Myocyte (in vitro differentiated cells): ENCODE results near the gene MED10. TPM values are rescaled to one million over a fixed set of nuclear protein-coding genes. Genes with fewer than 3 reads are reported as not detected.
A peak's percentile ranks its signal among the peaks of the same experiment; 100 is the strongest.

Experiments used
- DNase-seq: peaks from one replicate; pipeline ENCODE4 v3.0.0-alpha.2; 2012; ENCODE audit warnings: low read depth
- polyA plus RNA-seq: library from polyadenylated mRNA; unstranded; fragments of >200 nt; gene quantifications from one replicate; pipeline ENCODE4 v1.2.1, GENCODE V29; 2012; ENCODE audit warnings: missing spikeins
- total RNA-seq: library from RNA; depleted of rRNA; stranded (reverse); fragments of >200 nt; gene quantifications from 2 replicates; pipeline ENCODE4 v1.2.3, GENCODE V29; 2014

Gene MED10, protein sequence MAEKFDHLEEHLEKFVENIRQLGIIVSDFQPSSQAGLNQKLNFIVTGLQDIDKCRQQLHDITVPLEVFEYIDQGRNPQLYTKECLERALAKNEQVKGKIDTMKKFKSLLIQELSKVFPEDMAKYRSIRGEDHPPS
- total RNA-seq: 13.3 and 15.9 TPM in 2 replicates
- polyA plus RNA-seq: 50.7 TPM

DNA sequence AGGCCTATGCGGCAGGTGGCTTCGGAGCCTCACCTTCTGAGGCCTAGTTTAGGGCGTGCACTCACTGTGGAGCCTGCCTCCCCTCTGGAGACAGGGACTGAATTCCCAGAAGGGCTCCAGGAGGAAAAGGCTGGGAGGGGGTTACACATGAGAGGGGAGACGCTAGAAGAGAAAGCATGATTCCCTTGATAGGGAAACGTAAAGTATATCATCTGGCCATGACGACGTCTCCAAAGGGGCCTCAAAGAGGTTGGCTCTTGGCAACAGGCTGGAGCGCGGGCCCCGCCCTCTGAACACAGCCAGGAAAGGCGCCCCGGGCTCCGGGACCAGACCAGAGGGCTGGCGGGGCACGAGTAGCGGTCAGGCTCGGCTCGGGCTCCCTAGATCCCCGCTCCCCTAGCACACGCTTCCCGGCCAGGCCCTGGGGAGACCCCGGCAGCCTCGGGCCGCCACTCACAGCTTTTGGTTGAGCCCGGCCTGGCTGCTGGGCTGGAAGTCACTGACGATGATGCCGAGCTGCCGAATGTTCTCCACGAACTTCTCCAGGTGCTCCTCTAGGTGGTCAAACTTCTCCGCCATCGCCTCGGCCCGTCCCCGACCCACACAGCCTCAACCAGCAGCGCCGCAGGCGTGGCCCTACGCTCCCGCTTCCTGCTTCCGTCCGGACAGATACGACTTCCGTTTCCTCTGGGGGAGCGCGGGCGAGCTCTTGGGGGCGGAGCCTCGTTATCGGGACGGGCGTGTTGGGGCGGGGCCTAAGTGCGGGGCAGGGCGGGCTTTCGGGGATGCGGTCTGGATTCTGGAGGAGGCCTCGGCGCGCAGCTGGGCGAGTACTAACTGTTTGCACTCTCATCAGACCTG is at the start of gene MED10:
MED10 (minus strand) TSS at position 643 of the 861 bp plus-strand sequence; CDS start at position 579, 64 bp downstream.
- peak; percentile 95 for DNase-seq

DNA sequence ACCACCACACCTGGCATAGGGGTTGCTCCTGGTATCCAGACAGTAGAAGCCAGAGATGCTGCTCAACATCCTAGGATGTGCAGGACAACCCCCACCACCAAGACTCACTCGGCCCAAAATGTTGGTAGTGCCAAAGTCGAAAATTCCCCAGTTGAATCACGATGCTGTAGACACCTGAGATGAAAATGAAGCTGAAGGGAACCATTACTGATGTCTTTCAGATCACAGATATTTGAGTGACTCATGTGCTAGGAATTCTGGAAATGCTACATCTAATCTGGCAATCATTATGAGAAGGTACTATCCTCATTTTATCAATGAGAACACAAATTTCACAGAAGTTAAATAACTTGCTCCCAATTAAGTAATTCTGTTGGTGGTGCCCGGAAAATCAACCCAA is 49.3 kb upstream of the MED10 start:
- no peak for DNase-seq

DNA sequence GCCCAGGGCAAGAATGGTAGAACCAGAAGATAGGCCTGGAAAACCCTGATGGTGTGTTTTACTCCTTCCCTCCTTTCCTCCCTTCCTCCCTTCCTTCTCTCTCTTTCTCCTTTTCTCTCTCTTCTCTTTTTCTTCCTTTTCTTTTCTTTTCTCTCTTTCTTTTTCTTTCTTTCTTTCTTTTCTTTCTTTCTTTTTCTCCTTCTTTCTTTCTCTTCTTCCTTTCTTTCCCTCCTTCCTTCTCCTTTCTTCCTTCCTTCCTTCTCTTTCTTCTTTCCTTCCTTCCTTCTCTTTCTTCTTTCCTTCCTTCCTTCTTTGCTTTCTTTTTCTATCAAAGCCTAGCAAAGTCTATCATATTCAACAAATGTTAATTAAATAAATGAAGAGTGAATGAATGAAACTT is 46.4 kb upstream of the MED10 start:
- DNase-seq: no peak

DNA sequence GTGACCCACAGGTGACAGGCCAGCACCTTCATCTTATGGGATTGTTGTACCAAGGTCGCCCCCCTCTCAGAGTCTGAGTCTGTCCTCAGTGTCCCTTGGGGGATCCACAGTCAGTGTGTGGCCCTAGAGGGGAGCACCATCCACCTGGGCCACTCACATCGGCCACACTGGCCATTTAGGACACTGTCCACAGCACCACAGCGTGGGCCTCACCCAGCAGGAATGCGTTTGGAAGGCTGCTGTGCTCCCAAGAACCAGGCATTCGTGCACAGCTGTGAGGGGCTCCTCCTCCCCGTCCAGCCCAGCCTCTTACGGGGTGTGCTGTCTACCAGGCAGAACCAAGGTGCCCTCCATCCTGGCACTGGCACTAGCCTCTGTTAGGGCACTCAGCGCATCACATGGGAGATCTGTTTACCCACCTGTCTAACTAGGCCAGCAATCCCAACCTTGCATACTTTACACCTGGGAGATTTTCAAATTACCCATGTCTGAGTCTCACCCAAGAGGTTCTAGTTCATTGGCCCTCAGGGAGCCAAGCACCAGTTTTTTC is 45.8 kb upstream of the MED10 start:
- no peak for DNase-seq

DNA sequence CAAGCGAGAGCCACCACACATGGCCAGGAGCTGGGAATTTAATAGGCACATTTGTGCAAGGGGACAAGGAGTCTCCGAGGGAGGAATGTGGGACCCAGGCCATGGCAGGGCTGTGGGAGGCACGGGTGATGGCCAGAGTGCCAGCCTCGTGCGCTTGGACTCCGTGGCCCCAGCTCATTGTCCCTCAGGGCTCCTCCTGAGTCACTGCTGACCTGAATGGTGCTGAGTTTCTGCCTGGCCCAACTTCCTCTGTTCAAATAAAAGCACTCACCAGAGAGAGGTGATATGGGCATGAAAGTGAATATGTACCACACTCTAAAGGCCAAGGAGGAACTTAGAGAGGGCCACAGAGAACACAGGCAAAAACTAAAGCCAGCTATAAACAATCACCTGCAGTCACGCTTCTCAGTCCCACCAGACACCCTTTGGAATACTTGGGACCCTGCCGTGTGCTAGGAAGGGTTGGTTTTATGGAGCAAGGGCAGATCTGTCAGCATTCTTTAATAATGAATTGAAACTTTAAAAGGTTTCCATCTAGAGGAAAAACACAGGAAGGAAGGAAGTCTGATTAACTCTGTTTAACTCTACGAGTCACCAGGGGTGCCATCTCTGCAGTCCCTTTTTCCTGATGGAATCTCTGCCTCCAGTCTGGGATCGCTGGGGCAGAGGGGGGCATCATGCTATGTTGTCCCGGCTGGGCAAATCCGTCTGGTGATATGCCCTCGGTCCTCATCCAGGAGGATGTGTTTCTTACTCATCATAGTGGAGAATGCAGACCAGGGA is 45.2 kb upstream of the MED10 start:
- DNase-seq: no peak

DNA sequence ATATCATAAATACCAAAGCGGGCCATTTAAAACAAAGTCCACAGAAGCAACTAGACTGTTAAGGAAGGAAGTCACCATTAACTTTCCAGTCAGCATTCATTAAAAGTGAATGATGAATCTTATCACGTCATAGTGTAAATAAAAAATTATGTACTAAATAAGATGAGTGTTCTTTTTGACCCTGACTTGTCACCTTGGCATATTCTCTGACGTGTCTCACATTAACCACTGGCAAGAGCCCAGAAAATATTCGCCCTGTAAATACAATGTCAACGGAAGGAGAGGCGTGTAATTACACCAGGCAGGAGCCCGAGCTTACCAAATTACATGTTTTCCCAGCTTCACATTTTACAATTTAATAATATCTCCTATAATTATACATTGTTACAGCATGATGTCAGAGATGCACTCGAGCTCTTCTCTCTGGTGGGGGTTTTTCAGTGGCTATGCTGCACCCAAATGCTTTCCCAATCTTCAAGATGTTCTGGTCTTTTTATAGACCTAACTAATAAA is 41.0 kb upstream of the MED10 start:
- DNase-seq: no peak

DNA sequence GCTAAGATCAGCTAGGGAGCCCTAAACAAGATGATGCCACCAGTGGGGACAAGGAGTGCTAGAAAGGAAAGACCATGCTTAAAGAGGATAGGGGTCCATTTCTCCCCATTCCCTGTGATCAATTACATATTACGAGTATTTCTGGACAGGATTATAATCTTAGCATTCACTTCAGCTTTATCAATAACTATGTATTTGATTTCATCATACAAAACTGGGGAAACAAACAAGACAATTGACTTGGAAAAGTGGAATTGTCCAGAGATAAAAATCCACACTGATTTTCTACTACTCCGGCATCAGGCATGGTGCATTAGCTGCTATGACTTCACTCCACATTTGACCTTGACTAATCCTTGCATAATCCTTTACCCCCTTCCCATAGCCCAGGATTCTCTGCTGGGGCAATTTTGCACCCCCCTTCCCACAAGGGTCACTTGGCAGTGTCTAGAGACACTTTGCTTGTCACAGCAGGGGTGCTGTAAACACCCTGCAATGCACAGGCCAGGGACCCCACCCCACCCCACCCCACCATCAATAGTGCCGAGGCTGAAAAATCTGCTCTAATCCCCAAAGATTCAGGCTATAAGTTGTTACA is 40.4 kb upstream of the MED10 start:
- no peak for DNase-seq

DNA sequence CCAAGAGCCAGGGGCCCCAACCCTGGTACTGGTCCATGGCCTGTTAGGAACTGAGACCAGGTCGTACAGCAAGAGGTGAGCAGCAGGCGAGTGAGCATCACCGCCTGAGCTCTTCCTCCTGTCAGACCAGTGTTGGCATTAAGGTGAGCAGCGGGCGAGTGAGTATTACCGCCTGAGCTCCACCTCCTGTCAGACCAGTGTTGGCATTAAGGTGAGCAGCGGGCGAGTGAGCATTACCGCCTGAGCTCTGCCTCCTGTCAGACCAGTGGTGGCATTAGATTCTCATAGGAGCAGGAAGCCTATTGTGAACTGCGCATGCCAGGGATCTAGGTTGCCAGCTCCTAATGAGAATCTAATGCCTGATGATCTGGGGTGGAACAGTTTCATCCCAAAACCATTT is 39.3 kb upstream of the MED10 start:
- DNase-seq: no peak

DNA sequence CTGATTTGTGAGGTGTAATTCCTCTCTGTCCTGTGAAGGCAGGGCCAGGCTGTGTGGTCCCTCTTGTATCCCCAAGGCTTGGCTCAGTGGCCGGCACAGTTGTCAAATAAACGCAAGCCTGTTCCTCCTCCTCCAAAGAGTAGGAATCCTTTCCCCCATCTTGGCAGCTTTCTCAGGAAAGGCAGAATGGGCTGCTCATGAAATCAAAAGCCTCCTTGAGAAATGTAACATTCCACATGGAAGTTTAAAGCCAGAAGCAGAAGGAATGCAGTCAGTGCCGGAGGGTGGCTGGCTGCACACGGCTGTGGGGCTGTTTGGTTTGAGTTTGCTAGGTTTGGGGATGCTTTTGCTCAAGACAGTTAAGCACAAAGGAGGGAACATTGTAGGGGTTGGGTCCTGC is 34.5 kb upstream of the MED10 start:
- DNase-seq: no peak

DNA sequence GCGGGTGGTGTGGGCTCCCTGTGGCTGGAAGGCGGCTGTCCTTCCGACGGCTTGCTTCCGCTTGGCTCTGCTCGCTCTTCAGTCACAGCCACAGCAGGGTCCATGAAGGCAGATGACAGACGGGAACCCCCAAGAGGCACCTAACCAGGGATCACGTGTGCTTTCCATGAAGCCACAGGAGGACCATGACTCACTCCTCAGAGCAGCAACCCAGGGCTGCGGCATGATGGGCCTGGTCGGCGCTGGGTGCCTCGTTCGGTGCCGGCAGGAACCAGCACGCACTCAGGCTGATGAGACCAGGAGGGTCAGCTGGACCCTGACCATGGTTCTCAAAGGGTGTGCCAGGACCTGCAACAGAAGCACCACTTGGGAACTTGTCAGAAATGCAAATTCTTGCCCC is 32.8 kb upstream of the MED10 start:
- DNase-seq: no peak

DNA sequence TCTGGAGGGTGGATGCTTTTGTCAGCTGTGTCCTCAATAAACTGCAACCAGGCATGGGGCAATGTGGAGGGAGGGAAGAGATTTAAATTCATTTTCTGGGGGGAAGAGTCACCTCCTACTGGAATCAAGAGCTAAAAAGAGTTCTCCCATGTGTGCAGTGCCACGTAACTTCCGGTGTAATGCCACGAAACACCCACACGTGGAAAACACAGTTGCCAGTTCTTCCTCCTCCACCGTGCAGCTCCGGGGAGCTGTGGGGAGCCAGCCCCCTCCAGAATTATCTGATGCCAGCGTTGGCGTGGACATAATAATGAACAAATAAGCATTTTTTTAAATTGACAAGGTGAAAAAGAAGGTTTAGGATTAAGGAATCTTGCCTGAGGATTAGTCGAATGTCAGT is 32.1 kb upstream of the MED10 start:
- DNase-seq: no peak

DNA sequence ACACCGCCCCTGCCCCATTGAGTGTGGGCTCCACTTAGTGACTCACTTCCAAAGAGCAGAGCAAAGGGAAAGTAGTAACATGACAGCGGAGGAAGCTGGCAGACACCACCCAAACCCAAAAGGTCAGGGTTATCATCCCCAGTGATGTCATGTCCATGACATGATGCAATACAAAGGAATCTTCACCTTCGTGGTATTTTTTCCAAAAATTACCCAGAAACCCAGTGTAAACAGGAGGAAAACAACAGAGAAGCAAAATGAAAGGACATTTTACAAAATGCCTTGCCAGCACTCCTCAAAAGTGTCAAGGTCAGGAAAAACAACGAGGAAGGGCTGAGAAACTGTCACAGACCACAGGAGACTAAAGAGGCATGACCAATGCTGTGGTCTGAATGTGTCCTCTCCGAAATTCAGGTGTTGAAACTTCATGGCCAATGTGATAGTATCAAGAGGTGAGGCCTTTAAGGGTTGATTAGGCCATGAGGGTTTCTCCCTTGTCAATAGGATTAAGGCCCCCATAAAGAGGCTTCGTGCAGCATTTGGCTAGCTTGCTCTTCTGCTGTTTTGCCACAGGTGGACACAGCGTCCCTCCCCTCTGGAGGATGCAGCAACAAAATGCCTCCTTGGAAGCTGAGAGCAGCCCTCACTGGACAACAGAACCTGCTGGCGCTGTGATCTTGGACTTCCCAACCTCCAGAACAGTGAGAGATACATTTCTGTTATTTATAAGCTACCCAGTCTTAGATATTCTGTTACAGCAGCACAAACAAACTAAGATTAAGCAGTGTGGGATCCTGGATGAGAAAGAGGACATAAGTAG is 30.5 kb upstream of the MED10 start:
- no peak for DNase-seq

DNA sequence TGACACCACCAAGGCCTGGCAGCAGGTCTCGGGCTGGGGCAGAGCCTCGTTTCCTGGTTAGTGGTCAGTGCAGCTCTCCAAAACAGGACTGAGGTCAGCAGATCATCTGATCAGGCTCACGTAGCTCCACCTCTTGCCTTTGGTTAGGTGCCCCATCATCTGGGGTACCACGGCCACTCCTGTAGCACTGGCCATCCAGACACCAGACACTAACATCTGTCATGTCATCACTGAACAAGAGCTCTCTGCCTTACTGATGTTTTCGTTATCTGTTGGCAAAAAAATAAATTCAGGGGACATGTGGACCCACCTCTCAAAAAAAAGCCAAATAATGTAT is 29.9 kb upstream of the MED10 start:
- DNase-seq: no peak

DNA sequence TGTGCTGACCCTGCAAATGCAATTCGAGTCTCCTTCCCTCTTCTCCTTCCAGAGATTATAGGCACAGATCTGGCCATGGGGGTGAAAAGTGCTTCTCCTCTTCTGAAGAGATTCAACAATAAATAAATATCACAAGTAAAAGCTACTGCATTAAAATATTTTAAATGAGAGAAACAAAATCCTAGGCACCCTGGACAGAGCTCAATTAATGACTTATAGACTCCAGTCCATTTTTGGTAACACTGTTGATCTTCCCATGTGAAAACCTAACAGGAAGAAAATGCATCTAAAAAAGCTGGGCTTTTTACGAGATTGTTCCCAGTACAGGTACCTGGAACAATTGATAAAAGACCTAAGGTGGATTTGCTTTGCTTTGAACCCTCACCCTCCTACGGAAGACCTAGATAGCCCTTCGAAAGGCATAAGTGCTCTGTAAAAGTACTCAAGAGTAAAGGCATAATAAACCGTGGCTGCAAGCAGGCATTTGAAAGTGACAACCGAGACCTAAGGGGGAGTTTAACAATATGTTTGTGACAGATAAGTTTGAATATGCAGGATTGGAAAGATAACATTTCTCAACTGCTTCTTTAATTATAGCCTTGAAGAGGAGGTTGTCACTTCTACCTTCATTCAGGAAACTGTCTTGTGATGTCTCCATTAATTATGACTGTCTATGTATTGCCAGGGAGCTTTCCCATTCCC is 29.4 kb upstream of the MED10 start:
- no peak for DNase-seq

DNA sequence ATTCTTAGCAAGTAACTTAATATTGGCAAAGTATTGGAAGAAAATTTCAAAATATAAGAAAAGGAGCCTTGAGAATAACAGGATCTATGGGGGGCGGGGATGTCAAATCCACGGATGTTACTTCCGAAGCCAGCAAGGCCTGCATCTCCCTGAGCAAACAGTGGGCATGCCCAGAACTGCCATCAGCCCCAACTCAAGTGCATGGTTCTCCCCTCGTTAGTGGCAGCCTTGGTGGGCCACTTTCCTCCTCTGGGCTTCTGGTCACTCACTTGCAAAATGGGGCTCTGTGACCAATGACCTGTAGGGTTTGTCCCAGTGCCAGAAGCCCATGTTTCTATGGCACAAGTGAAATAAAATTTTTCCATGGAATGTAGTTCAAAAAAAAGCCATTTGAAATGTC is 27.2 kb upstream of the MED10 start:
- no peak for DNase-seq

DNA sequence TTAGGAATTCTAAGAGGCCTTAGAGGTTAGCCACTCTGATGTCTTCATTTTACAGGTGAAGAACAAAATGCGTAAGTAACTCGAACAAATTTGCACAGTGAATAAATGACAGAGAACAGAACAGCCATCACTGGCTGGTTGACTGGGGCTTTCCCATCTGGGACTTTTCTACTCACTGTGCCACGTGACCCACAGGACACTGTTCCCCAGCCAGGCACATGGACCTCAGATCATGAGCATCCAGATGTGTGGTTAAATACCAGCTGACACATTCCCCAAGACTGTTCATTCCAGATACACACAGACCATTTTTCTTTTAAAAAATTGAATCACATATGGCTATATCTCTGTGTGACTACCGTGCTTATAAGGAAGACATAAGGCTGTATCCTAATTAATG is 25.8 kb upstream of the MED10 start:
- peak; percentile 22 for DNase-seq

DNA sequence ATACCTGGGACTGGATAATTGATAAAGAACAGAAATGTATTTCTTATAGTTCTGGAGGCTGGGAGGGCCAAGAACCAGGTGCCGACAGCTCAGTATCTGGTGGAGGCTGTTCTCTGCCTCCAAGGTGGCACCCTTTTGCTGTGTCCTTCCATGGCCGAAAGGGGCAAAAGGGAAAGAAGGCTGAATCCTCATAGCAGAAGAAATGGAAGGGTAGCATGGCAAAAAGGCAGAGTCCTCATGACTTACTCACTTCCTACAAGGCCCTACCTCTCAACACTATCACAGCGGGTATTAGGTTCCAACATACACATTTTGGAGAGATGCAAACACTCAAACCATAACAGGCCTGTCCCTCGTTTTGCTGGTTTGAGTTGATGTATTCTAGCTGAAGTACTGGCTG is 25.1 kb upstream of the MED10 start:
- DNase-seq: no peak

DNA sequence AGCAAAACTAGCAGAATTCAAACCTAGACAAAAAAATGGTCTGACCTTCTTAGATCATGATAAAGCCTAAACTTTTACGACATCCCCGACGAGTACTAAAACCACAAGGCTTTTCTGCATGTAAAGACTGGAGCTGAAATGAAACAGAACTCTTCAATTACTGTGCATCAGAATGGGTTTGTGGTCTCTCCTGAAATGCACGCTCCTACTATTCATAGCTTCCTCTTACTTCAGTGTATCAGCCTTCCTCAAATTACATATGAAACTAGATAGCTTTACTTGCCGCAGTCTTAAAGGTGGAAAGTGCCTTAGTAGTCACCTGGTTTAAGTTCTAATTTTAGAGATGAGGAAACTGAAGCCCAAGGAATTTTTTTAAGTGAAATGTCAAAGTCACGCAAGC is 24.6 kb upstream of the MED10 start:
- no peak for DNase-seq

DNA sequence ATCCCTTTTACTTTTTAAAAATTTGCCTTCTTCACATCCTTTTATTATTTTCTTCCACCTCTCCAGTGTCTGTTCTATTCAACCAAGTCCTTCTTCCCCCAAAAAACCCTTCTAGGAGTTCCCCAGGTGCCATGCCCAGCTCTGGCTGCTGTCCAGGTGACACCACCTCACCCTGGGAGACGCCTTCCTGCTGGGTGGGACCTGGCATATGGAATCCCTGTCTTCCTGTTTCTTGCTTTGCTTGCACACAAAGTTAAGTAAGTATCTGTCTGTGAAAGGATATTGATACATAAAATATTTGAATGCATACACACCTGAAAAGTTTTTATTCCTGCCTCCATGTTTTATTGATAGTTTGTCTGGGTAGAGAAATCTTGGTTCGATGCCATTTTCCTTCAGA is 23.1 kb upstream of the MED10 start:
- no peak for DNase-seq
